ENCODE data around the gene APBA2.
"Not testable (repeated sequence)": the region's sequence is repeated elsewhere in the genome, so short reads cannot be mapped to it uniquely, and the experiment has no call there.

APBA2 gene

DNA sequence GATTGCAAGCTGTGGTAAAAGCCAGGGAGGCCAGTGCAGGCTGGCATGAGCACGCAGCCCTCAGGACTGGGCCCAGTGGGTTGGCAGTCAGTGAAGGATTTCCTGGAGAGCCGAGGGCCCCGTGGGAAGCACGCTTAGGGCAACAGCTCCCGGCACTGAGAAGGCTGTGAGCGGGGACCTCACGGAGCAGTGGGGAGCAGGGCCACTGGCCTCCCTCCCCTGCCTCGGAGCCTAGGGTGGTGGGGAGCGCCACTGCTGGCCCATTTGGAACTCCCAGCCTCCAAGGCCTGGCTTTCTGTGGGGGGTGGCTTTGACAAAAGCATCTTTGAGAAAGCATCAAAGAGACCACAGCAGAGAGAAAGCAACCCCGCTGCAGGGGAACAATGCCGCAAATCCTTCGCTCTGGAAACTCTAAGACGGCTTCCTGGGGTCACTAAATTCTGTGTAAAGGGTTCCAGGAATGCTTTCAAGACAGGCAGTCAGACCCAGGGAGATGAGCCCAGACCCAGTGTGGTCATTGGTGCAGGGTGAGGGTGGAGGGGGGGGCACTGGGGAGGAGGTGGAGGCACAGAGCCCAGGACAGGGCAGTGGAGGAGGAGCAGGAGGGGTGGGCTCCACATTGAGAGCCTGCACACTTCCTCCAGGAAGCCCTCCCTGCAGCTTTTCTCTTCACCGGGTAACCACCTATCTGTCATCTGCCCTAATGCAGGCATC is 9.5 kb upstream of the APBA2 start:
- peak in 4 of 10 donors; percentile 50 to 90 (median 83) for DNase-seq

DNA sequence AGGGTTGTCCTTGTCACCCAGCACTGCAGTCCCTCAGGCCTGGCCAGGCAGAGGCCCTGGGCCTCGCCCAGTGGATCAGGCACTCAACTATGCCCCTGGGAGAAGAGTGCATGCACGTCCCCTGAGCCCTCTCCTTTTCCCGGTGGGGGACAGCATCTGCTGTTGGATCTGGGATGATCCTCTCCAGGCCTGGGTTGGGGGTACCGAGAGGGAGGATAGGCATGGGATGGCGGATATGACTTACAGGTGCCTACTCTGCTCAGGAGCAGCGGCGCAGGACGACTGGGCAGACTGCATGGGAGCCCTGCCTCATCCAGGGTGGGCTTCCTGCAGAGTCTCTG is 9.0 kb upstream of the APBA2 start:
- intact Hi-C loops (cut with DNase I): loop anchor here (5.0 kb wide), 1 partner anchor 220 kb away; no protein-coding TSS in a partner anchor
- peak in 3 of 10 donors; percentile 12 to 73 (median 49) for DNase-seq

More for the DNA sequence above, 9.5 kb upstream of the APBA2 start:
- intact Hi-C loops (cut with DNase I): loop anchor here (5.0 kb wide), 1 partner anchor 221 kb away; no protein-coding TSS in a partner anchor

DNA sequence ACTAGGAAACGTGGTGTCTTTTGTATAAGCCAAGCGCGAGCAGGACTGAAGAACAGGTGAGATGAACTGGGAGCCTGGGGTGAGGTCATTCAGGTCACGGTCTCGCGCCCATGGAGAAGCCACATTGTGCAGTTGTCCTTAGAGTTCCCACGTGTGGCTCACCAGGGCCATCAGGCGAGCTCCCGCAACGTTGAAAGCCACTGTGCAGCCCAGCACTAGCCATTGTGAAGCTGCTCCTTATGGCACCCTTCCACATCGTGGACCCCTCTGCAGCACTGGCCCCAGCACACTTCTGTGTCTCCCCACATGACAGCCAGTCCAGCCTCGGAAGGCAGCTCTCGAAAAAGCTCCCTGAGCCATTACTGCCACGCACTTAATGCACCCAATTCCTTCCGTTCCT is 7.6 kb upstream of the APBA2 start:
- intact Hi-C loops (cut with DNase I): loop anchor here (5.0 kb wide), 1 partner anchor 219 kb away; no protein-coding TSS in a partner anchor

DNA sequence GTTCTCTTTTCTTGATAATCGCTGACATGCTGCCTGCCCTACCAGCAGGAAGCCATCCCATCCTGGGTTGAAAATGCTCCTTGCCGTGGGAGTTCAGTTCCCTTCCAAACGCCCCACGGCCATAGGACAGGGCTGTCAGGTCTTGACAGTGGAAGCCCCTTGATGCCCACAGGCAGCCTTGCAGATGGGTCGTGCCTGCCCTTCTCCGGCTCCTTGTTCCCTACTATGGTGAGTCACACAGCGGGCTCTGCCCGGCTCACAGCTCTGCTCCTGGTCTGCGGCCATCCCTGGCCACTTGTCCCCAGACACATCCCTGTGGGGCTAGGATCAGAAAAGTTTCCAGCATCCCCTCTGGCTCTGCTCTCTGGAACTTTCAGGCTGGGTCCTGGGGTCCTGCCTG is 6.2 kb upstream of the APBA2 start:
- intact Hi-C loops (cut with DNase I): loop anchor here (5.0 kb wide), 1 partner anchor 218 kb away; no protein-coding TSS in a partner anchor
- peak in 3 of 10 donors; percentile 39 to 67 (median 54) for DNase-seq

More for the DNA sequence above, 7.6 kb upstream of the APBA2 start:
- DNase-seq: peak in 3 of 10 donors; percentile 31 to 47 (median 35)

DNA sequence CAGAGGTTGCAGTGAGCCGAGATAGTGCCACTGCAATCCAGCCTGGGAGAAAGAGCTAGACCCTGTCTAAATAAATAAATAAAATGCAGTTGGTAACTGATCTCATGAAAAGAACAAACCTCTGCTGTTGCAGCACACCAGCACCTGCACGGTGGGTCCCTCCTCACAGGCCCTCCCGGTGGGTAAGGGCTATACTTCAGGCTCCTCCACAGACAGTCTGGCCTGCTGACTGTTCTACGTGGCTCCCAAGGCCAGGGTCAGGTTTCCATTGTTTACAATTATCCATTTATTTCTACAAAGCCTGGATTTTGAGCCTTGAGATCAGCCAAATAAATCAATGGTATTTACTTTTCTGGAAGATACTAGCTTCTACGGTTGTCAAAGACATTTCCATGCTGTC is 5.1 kb upstream of the APBA2 start:
- peak in 3 of 10 donors; percentile 13 to 35 (median 30) for DNase-seq
- intact Hi-C loops (cut with DNase I): no loop called here

DNA sequence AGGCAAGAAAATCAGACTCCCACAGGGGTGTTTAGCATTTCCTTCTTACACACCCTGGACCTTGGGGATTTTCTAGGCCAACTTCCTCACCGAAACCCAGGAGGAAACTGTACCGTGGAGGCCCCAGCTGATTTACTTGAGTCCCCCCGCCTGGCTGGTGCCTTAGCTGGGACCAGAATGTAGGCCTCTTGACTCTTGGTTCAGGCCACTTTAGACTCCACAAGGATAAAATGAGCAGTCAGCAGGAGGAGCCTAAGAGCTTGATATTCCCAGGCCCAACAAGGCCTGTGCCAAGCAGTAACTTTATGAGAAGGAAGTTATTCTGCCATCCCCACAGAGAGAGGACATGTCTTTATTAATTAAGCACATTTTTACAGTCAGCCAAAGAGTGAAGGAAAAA is 4.6 kb upstream of the APBA2 start:
- peak in 3 of 10 donors; percentile 11 to 20 (median 16) for DNase-seq
- intact Hi-C loops (cut with DNase I): no loop called here

DNA sequence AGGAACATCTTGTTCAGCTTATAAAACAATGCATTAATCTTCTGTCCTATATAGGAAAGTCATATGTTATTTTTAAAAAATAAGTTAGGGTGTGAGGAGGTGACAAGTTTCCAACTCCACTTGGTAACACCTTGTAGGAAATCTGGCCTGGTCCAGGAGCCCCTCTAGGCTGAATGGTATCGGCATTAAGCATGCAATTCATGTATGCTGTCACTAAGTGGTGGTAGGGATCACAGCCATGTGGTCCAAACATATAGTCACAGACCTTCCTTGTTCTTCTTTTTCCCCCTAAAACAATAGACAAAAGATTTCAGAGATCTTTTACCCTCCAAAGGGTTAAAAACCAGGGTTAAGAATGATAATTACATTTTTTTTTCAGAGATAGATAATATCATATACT is 4.2 kb upstream of the APBA2 start:
- DNase-seq: peak in 1 of 10 donors; percentile 2
- intact Hi-C loops (cut with DNase I): no loop called here

DNA sequence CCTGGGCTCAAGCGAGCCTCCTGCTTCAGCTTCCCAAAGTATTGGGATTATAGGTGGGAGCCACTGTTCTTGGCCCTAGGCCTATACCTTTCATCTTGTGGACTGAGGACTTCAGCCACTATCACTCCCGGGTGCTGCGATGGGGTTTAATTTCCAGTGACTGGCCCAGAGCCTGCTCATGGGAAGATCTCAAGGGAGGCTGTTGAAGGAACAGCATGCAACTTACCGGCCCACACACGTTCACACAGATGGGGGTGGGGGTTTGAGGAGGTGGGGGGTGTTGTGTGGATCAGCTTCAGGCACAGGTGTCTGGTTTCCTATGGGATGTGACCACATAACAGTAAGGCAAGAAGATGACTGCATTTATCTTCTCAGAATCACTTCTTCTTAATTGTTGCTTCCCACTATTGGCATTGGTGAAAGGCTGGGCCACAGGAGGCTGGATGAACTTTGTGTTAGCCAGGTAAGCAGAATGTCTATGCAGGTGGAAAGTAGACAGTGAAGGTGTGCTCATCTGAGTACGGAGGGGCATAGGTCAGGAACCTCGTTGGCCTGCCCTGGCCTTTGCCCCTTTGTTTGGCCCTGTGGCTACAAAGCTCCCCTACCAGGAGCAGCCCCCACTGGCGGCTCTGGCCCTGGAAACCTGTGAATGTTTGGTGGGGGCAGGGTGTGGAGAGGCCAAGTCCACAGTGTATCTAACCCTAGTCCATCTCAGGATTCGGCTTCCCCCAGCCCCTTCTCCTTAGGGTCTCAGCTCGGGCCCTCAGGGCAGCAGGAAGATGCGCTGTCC is 1.4 kb upstream of the APBA2 start:
- DNase-seq: peak in 2 of 10 donors; percentile 66 to 72
- intact Hi-C loops (cut with DNase I): no loop called here

DNA sequence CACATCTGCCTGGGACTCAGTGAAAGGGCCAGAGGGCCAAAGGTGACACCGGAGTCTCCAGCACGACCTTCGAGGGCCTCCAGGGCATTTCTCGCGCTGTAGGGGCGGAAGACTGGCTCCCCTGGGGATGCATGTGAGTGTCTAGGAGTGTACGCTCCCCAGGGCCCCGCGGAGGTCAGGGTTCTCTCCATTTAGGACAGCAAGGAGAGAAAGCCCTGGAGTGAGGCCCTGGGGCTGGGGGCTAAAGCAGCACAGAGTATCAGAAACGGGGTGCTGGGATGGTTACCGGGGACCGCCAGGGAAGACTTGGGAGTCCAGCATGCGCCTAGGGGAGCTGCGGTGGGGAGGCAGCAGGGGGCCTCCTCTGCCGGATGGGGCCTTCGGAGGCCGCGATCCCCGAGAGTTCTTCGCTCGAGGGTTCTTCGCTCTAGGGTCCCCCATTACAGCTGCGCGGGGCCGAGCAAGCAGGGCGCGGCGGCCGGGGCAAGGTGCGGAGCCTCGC is 595 bp upstream of the APBA2 start:
- DNase-seq: peak in 1 of 10 donors; percentile 84
- intact Hi-C loops (cut with DNase I): no loop called here

DNA sequence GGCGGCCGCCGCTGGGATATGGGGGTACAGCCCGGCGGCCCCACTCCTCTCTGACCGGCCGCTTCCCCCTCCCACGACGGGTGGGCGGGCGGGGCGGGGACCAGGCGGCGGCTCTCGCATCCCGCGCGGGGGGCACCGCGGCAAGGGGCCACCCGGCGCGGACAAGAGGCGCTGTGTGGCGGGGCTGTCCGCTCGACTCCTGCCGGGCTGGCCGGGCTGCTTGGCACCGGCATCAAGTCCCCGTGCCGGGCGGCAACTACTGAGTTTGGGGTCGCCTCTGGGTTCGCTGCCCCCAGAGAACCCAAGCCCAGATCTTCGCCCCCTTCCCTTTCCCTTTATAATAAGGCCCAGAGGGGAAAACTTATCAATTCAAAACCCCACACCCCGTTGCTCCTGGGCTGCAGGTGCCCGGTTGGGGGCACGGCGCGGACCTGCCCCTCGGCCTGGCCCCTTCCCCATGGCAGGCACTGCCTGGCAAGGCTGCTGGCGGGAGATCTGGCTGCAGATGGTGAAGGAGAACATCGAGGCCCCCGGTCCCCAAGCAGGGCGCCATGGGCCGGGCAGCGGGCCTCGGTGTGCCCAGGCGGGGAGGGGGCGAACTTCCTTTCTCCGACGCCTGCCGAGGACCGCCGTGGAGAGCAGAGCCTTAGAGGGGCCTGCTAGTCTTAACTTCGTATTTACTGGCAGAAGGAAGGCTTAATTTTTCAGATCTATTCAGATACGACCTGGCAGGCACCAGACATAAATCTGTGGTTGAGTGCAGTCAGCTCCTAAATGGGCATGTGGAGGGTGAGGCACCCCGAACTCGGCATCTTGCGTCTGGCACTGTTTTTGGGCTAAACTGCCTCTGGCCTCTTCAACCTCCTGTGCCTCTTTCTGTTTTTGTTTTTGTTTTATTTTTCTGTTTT is 911 bp downstream of the APBA2 start:
- DNase-seq: peak in 2 of 10 donors; percentile 82
- intact Hi-C loops (cut with DNase I): no loop called here

DNA sequence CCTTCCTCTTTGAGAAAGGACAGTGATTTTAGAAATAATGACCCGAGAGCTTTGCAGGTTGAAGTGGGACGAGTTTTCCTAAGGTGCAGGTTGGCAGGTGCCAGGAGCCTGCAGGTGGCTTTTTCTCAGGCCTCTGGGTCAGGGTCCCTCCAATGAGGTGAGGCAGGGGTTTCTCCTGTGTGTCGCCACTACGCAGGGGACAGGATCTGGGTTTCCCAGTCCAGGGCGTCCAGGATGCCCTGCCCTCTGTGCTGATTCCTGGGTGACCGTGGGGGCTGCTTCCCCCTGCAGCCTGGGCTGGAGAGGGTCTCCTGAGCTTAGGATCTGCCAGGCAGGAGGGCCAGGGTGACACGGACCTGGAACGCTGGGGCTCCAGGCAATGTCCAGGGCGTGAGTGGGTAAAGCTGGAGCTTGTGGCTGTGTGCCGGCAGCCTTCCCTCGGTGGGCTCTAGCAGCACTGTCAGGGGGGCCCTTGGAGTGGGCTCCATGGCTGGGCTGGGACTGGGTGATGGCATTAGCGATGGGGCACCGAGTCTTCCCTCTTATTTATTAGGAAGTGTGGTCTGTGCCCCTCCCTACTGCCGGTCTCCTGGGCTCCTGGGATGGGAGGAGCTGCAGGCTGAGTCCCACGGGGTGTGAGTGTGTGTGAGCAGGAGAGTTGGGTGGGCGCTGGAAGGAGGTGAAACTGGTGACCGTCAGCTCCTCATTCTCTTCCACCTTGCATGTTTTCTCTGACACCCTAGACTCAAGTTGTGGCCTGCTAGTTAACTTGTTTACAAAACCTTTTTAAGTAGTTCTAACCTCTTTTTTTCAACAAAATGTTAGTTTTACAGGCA is 1.8 kb downstream of the APBA2 start:
- intact Hi-C loops (cut with DNase I): no loop called here
- peak in 3 of 10 donors; percentile 83 to 90 (median 89) for DNase-seq

DNA sequence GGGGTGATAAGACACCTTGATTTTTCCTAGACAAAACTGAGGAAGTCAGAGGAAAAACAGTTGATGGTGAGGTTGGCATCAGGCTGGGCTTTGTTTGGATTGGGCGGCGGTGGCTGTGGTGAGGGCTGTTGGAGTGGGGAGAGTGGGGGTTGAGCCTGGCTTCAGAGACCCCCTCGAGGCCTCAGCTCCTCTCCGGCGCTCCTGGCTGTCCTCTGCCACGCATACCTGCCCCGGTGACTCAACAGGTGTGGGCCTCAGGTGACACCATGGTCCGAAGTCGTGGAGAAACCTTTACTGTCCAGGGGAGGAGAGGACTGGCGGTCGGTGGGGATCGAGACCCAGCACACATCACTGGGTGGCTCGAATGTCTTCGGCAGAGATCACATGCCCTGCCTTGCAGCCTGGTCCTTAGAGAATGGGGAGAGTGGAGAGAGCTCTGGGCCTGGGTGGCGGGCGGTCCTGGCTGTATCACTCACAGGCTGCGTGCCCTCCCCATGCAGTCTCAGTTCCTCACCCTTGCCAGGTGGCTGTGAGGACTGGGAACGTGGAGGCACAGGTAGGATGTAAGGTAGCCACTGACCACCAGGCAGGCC is 2.6 kb downstream of the APBA2 start:
- peak in 2 of 10 donors; percentile 68 to 75 for DNase-seq
- intact Hi-C loops (cut with DNase I): no loop called here

DNA sequence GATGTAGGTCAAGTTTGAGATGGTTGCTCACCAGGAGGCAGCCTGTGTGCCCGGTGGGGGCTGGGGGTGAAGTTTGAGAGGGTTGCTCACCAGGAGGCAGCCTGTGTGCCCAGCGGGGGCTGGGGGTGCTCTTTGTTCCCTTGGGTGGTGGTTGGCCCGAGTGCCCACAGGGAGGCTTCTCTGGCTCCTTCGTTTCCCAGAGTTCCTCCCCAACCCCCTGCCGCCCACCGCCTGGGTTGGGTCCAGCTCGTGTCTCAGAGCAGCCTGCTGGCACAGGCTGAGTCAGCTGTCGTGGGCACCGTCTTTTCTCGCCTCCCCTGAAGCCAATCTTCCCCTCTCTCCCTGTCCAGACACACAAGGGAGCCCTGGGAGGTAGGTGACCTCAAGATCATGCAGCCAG is 3.1 kb downstream of the APBA2 start:
- intact Hi-C loops (cut with DNase I): no loop called here
- DNase-seq: peak in 5 of 10 donors; percentile 63 to 93 (median 92)

DNA sequence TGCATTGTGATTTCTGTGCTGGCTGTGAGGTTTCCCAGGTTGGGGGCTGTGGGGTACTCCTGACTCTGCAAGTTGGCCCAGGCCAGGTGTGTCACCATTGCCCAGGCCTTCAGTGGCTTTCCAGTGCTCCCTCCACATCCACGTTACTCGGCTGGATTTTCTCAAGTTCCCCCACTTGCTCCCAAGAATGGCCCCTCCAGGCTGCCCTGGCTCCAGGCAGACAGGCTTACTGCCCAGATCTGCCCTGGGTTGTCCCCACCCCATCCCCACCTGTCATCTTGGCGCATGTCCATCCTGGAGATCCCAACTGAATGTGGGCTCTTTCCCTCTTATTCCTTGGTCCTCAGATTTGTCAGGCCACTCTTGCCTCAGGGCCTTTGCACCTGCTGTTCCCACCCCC is 3.6 kb downstream of the APBA2 start:
- peak in 1 of 10 donors; percentile 22 for DNase-seq
- intact Hi-C loops (cut with DNase I): no loop called here

DNA sequence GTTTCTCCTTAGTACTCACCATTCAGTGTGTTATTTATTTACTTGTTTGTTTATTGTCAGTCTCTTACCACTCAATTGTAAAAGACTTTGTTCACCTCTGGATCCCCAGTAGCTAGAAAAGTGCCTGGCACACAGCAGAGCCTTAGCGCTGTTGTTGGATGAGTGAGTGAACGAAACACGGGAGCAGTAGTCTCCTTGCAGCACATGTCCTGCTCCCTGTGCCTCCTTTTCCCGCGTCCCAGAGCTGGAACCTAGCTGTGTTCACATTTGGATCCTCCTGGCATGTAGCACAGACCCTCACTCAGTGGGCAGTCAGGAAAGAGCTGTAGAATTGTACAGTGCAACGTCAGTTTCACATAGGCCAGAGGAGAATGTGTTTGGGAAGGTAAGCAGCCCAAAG is 4.1 kb downstream of the APBA2 start:
- peak in 2 of 10 donors; percentile 54 to 70 for DNase-seq
- intact Hi-C loops (cut with DNase I): not testable (repeated sequence)

DNA sequence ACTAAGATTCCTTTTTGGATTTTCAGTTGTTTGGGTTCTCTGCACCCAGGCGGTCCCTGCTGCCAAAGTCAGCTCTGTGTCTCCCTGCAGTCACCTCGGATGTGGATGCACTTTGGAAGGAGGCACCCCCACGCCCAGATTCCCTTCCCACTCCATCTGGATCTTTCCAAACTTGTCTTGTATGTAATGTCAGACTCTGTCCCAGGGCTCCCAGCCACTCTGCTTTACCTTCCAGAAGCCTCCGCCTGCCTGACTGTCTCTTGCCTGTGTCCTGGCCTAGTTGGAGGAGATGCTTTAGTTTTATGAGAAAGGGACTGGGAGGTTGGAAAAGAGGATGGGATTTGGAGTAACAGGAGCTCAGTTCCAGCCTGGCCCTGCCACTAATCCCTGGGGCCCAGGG is 4.5 kb downstream of the APBA2 start:
- DNase-seq: peak in 2 of 10 donors; percentile 79 to 85
- intact Hi-C loops (cut with DNase I): not testable (repeated sequence)

DNA sequence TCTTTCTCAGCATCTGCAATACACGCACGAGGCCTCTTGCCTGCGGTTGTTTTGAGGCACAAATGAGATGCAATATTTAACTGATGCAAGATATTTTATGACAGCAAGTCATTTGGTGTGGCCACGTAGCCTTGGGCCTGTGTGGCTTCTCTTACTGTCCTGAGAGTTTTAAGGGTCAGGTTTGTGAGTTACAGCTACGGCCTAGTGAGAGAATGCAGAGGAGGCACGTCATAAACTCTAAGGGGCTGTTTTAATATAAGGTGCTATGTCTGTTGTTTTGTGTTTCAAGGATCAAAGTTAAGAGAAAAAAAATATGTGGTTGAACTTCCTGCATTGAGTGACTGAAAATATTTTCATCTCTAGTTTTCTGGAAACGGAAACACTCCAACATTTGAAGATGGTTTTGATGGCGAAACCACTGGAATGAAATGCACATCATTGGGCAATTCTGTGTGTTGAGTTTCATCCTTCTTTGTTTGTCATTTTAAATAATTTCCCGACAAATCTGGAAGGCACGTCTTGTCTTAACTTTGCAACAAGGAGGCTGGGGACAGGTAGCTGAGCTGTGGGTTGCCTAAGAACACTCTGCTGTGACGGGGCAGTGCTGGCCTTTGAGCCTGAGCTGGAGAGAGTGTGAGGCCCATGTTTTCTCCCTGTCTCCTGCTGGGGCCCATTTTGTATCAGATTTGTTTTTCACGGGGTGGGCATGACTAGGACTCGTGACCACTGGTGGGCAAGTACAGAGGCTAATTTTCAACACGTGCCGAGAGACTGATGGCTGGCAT is 5.1 kb downstream of the APBA2 start:
- peak in 1 of 10 donors; percentile 40 for DNase-seq
- intact Hi-C loops (cut with DNase I): no loop called here

DNA sequence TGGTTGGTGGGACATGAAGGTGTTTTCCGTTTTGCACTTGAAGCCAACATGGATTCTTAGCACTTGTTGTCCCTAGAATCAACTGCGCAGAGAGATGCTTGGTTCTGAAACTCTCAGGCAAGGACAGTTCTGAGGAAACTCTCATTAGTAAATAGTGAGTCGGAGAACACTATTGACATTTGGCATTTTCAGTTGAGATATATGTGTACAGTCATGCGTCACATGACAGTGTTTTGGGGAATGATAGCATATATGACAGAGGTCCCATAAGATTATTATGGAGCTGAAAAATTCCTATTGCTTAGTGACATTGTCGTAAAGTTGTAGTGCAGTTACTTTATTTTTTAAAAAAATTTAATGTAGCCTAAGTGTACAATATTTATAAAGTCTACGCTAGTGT is 5.8 kb downstream of the APBA2 start:
- intact Hi-C loops (cut with DNase I): no loop called here
- DNase-seq: no peak

Data from posterior cingulate gyrus (tissue), 11 donors.